Right hindlimb (tissue), 1 donor: ENCODE measurements around the gene ZNF575.
"Not testable (repeated sequence)": the region's sequence is repeated elsewhere in the genome, so short reads cannot be mapped to it uniquely, and the experiment has no call there.

Experiments used
- DNase-seq: peaks from one replicate; pipeline ENCODE4 v3.0.0-alpha.2; 2018

Gene ZNF575

DNA sequence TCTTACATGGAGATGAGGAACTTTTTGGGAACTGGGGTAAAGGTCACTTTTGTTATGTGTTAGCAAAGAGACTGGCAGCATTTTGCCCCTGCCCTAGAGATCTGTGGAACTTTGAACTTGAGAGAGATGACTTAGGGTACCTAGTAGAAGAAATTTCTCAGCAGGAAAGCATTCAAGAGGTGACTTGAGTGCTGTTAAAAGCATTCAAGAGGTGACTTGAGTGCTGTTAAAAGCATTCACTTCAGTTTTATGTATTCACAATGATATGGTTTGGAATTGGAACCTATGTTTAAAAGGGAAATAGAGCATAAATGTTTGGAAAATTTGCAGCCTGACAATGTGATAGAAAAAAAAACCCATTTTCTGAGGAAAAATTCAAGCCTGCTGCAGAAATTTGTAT lies 20.6 kb upstream of the ZNF575 start:
- not testable (repeated sequence) for DNase-seq

DNA sequence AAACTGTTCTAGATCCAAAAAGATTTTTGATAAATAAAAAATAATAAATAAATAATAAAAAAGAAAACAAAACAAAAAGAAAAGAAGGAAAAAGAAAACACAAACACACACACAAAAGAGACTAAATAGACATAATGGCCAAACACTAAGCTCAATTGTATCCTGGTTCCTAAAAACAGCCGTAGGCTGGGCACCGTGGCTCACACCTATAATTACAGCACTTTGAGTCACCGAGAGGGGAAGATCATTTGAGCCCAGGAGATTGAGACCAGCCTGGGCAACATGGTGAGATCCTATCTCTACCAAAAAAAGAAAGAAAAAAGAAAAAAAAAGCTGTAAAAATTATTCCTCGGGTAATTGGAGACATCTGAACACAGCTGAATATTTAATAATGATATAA lies 14.9 kb upstream of the ZNF575 start:
- DNase-seq, result no peak

DNA sequence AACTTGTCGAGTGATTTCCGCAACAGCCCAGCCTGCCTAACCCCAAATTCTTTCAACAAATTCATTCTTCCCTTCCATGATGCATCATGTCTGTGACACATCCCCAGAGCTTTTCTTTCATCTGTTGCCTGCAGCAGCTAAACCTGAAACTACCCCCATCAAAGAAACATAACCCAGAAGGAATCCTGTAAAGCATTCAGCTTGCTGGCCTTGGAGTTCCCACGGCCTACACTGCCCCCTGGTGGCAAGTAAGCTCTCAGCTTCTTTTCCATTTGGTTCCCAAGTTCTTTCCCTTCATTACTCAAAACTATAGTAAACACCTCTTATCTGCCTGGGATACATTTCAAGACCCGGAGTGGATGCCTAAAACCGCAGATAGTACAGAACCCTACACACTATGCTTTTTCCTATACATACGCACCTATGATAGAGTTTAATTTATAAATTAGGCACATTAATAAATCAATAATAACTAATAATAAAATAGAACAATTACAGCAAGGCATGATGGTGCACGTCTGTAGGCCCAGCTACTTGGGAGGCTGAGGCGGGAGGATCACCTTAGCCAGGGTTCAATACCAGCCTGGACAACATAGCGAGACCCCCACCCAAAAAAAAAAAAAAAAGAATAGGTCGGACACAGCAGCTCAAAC lies 13.4 kb upstream of the ZNF575 start:
- peak; percentile 85 for DNase-seq

GRCh38 chr19:43522929-43523328 lies 10.1 kb upstream of the ZNF575 start:
- no peak for DNase-seq

DNA sequence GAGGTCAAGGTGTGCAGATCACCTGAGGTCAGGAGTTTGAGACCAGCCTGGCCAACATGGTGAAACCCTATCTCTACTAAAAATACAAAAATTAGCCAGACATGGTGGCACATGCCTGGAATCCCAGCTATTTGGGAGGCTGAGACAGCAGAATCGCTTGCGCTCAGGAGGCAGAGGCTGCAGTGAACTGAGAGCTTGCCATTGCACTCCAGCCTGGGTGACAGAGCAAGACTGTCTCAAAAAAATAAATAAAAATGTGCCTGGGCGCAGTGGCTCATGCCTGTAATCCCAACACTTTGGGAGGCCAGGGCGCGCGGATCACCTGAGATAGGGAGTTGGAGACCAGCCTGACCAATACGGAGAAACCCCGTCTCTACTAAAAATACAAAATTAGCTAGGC lies 9.3 kb upstream of the ZNF575 start:
- DNase-seq, result not testable (repeated sequence)

- peak; percentile 44 for DNase-seq
These were observed 7.8 kb upstream of the ZNF575 start for GRCh38 chr19:43524922-43525835.

- DNase-seq, result no peak
These were observed 6.9 kb upstream of the ZNF575 start for GRCh38 chr19:43525836-43526771.

GRCh38 chr19:43526884-43527859 lies 5.8 kb upstream of the ZNF575 start, which contains the start of gene ETHE1:
ETHE1 (minus strand) TSS chr19:43527201; CDS start chr19:43527177, 24 bp downstream.
- peak; percentile 87 for DNase-seq

GRCh38 chr19:43527860-43528622 lies 4.9 kb upstream of the ZNF575 start:
- no peak for DNase-seq

GRCh38 chr19:43532571-43532961 lies 422 bp upstream of the ZNF575 start:
- DNase-seq, result no peak

DNA sequence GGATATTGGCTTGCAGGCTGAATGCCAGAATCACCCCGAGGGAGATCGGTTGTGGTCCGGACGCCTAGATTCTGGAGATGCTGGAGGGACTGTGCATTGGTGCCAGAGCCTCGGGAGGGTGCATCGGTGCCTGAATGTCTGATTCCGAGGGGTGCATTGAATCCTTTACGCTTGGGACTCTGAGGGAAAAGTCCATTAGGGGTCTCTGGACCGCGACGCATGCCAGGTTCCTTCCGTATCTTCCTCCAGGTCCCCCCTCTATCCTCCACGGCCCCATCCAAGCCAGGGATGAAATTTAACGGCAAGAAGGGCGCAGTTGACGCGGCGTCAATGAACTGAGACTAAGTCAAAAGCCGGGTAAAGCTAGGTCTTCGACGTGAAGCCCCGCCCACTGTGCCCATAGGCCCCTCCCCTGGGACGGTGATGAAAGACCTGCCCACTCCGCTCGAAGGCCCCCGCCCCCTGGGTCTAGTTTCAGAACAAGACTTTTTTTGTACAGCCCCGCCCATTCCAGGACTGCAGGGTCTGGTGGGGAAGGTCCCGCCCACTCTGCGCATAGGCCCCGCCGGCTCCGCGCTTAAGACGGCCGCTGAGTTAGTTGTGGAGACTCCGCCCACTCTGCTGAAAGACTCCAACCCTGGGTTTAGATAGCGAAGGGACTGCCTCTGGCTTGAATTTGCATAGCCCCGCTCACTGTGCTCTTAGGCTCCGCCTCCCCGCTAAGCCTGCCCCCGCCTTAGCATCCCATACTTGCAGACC lies 737 bp downstream of the ZNF575 start:
- DNase-seq, result peak; percentile 99

GRCh38 chr19:43534305-43534815 lies 1.4 kb downstream of the ZNF575 start:
- DNase-seq, result no peak

- peak; percentile 85 for DNase-seq
These were observed 2.1 kb downstream of the ZNF575 start for GRCh38 chr19:43534816-43535761.

DNA sequence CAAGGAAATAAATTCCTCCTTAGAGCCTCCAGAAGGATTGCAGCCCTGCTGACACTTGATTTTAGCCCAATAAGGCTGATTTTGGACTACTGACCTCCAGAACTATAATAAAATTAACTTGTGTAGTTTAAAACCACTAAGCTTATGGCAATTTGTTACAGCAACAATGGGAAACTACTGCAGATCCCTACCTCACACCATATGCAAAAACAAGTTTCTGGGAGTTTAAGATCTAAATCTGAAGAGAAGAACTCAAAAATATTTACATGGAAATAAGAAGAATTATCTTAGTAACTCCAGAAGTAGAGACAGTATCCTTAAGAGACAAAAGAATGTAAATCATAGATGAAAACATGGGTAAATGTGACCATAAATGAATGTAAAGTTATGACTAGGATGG lies 5.9 kb downstream of the ZNF575 start:
- DNase-seq, result no peak

- DNase-seq, result peak; percentile 9
These were observed 7.4 kb downstream of the ZNF575 start for GRCh38 chr19:43540381-43540780.

DNA sequence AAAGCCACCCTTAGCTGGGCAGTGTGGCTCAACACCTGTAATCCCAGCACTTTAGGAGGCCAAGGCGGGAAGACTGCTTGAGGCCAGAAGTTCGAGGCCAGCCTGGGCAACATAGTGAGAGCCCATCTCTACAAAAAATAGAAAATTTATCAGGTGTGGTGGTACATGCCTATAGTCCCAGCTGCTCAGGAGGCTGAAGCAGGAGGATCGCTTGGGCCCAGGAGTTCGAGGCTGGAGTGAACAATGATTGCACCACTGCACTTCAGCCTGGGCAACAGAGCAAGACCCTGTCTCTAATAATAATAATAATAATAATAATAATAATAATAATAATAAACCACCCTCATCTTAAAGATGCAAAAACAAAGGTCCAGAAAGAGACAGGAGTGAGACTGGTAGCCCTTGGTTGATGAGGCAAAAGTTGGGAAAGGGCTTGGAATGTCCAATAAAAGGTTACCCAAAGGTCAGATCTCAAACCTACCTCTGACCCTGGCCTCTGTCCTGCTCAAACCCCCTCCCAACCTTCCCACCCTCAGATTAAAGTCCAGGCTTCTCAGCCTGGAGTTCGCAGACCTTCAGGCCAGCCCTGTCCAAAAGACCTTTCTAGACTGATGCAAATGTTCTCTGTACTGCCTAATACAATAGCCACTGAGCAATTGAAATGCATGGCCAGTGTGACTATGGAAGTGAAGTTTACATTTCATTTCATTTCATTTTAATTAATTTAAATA lies 9.1 kb downstream of the ZNF575 start:
- no peak for DNase-seq

DNA sequence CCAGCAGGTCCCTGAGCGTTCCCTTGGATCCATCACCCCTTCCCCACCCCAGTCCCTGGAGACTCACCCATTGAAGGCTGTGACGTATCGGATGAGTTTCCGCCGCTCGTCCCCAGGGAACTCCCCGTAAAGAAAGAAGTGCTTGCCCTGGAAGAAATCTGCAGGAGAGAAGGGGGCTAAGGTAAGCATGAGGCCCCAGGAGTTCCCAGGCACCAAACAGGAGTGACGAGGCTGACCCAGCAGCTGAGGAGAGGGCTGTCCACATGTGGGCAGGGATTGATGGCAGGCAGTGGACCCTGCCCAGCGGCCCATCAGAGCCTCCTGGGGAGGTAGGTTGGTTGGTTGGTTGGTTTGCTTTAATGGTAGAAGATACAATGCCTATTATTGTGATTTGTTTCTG lies 11.1 kb downstream of the ZNF575 start:
- peak; percentile 9 for DNase-seq

DNA sequence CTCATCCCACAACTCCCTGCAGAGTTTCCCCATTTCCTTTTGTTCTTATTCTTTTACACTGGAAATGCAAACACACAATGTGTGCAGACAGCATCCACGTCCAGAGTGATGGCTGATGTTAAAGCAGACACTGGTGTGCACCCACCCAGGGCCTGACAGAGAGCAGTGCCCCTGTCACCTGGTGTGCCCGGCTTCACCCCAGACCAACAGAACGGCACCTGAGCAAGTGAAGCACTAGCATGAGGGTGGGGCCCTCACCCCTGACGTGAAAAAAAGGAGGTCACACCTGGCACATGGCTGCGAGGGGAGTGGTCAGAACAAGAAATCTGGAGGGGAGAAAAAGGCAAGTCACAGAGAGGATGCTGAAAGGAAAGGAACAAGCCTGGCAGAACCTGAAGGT lies 12.3 kb downstream of the ZNF575 start:
- DNase-seq, result peak; percentile 16
